Measurements from ENCODE around the gene CBX1. TPM values are rescaled to one million over a fixed set of nuclear protein-coding genes. Genes with fewer than 3 reads are reported as not detected.

CBX1 gene
- total RNA-seq: 10 to 100 TPM; 63.6 to 64.8 TPM

- DNase-seq: peak; percentile 94
- Mint-ChIP-seq H3K9me3 (peaks cover 12% of the 10 kb centered on the region), H3K27me3 (no peaks in the 10 kb centered on the region), H3K27ac (peak within 1 kb of the TSS; percentile 95), H3K4me1 (peaks cover 61% of the 10 kb centered on the region), H3K4me3 (peak within 1 kb of the TSS; percentile 96), H3K36me3 (ENCODE audit: low read depth) (peaks cover 16% of the 10 kb centered on the region)
- POLR2A ChIA-PET: no interaction called here
- CTCF ChIA-PET: interaction anchor here (0.8 to 1.1 kb wide), 5 partner anchors 14 to 535 kb away, joined by 3 to 4 read pairs (median 3); no protein-coding TSS in a partner anchor
Observed at GRCh38 chr17:48101012-48101720, at the start of gene CBX1. TSS of gene CBX1 (minus strand) at chr17:48101478. CDS start at chr17:48077004, 24,474 bp downstream.

- Mint-ChIP-seq H3K27me3 (no peaks in the 10 kb centered on the region), H3K4me1 (peaks cover 2% of the 10 kb centered on the region), H3K9me3 (no peaks in the 10 kb centered on the region), H3K27ac (no peak overlapping the region), H3K36me3 (ENCODE audit: low read depth) (peaks cover 27% of the 10 kb centered on the region), H3K4me3 (no peak overlapping the region)
- POLR2A ChIA-PET: no interaction called here
- DNase-seq: no peak
- CTCF ChIA-PET: interaction anchor here (1.0 kb wide), 1 partner anchor 9 kb away, joined by 3 read pairs; no protein-coding TSS in a partner anchor
Observed at GRCh38 chr17:48150597-48151001, 49.3 kb upstream of the CBX1 start.

- CTCF ChIA-PET: no interaction called here
- Mint-ChIP-seq H3K4me1 (peaks cover 2% of the 10 kb centered on the region), H3K36me3 (ENCODE audit: low read depth) (peaks cover 30% of the 10 kb centered on the region), H3K27me3 (no peaks in the 10 kb centered on the region), H3K4me3 (no peak overlapping the region), H3K27ac (no peak overlapping the region), H3K9me3 (no peaks in the 10 kb centered on the region)
- DNase-seq: no peak
- POLR2A ChIA-PET: no interaction called here
Observed at GRCh38 chr17:48149787-48150463, 48.6 kb upstream of the CBX1 start.

GRCh38 chr17:48148854-48149786 lies 47.8 kb upstream of the CBX1 start:
- ChIA-PET POLR2A (no interaction called here), CTCF (interaction anchor here (1.4 kb wide), 1 partner anchor 9 kb away, joined by 3 read pairs; no protein-coding TSS in a partner anchor)
- no peak for DNase-seq
- no peaks in the 10 kb centered on the region for H3K9me3 Mint-ChIP-seq
- H3K4me3 Mint-ChIP-seq: no peak overlapping the region
- H3K36me3 Mint-ChIP-seq (ENCODE audit: low read depth): peaks cover 30% of the 10 kb centered on the region
- no peaks in the 10 kb centered on the region for H3K27me3 Mint-ChIP-seq
- H3K27ac Mint-ChIP-seq: no peak overlapping the region
- H3K4me1 Mint-ChIP-seq: peaks cover 2% of the 10 kb centered on the region

- H3K4me1 Mint-ChIP-seq: peaks cover 2% of the 10 kb centered on the region
- H3K27ac Mint-ChIP-seq: no peak overlapping the region
- no peak for DNase-seq
- H3K9me3 Mint-ChIP-seq: no peaks in the 10 kb centered on the region
- H3K4me3 Mint-ChIP-seq: no peak overlapping the region
- H3K27me3 Mint-ChIP-seq: no peaks in the 10 kb centered on the region
- ChIA-PET CTCF (interaction anchor here (0.9 to 1.4 kb wide), 2 partner anchors 10 to 16 kb away, joined by 3 read pairs; no protein-coding TSS in a partner anchor), POLR2A (no interaction called here)
- H3K36me3 Mint-ChIP-seq (ENCODE audit: low read depth): peaks cover 31% of the 10 kb centered on the region
Observed at GRCh38 chr17:48148029-48148770, 46.9 kb upstream of the CBX1 start.

- DNase-seq: no peak
- POLR2A ChIA-PET: no interaction called here
- peaks cover 8% of the 10 kb centered on the region for H3K4me1 Mint-ChIP-seq
- H3K27ac Mint-ChIP-seq: no peak overlapping the region
- CTCF ChIA-PET: no interaction called here
- no peaks in the 10 kb centered on the region for H3K9me3 Mint-ChIP-seq
- no peak overlapping the region for H3K4me3 Mint-ChIP-seq
- H3K36me3 Mint-ChIP-seq (ENCODE audit: low read depth): peaks cover 39% of the 10 kb centered on the region
- H3K27me3 Mint-ChIP-seq: no peaks in the 10 kb centered on the region
Observed at GRCh38 chr17:48144976-48145798, 43.9 kb upstream of the CBX1 start.

- Mint-ChIP-seq H3K9me3 (no peaks in the 10 kb centered on the region), H3K27me3 (no peaks in the 10 kb centered on the region), H3K4me3 (no peak overlapping the region), H3K36me3 (ENCODE audit: low read depth) (peaks cover 39% of the 10 kb centered on the region), H3K27ac (no peak overlapping the region), H3K4me1 (peaks cover 10% of the 10 kb centered on the region)
- no peak for DNase-seq
- POLR2A ChIA-PET: no interaction called here
- CTCF ChIA-PET: no interaction called here
Observed at GRCh38 chr17:48144231-48144630, 43.0 kb upstream of the CBX1 start.

- Mint-ChIP-seq H3K36me3 (ENCODE audit: low read depth) (peaks cover 39% of the 10 kb centered on the region), H3K27ac (no peak overlapping the region), H3K4me3 (no peak overlapping the region), H3K4me1 (peaks cover 8% of the 10 kb centered on the region), H3K27me3 (no peaks in the 10 kb centered on the region), H3K9me3 (no peaks in the 10 kb centered on the region)
- DNase-seq: no peak
- ChIA-PET CTCF (no interaction called here), POLR2A (no interaction called here)
Observed at GRCh38 chr17:48143629-48144028, 42.4 kb upstream of the CBX1 start.

- H3K27me3 Mint-ChIP-seq: no peaks in the 10 kb centered on the region
- H3K4me3 Mint-ChIP-seq: no peak overlapping the region
- H3K36me3 Mint-ChIP-seq (ENCODE audit: low read depth): peaks cover 25% of the 10 kb centered on the region
- no peak overlapping the region for H3K27ac Mint-ChIP-seq
- ChIA-PET POLR2A (interaction anchor here (0.6 kb wide), 1 partner anchor 375 kb away, joined by 7 read pairs; no protein-coding TSS in a partner anchor), CTCF (interaction anchor here (0.6 to 0.9 kb wide), 3 partner anchors 16 to 753 kb away, joined by 3 to 5 read pairs (median 3); partner anchors contain the start of gene ATP5MC1)
- no peaks in the 10 kb centered on the region for H3K9me3 Mint-ChIP-seq
- no peak for DNase-seq
- peaks cover 8% of the 10 kb centered on the region for H3K4me1 Mint-ChIP-seq
Observed at GRCh38 chr17:48139944-48140343, 38.7 kb upstream of the CBX1 start.

GRCh38 chr17:48137656-48138055 lies 36.4 kb upstream of the CBX1 start:
- ChIA-PET CTCF (interaction anchor here (0.6 kb wide), 2 partner anchors 21 to 90 kb away, joined by 3 read pairs; no protein-coding TSS in a partner anchor), POLR2A (no interaction called here)
- Mint-ChIP-seq H3K27me3 (no peaks in the 10 kb centered on the region), H3K27ac (no peak overlapping the region), H3K4me3 (no peak overlapping the region), H3K9me3 (no peaks in the 10 kb centered on the region), H3K4me1 (peaks cover 8% of the 10 kb centered on the region), H3K36me3 (ENCODE audit: low read depth) (peaks cover 16% of the 10 kb centered on the region)
- no peak for DNase-seq

- peaks cover under 1% of the 10 kb centered on the region for H3K4me1 Mint-ChIP-seq
- POLR2A ChIA-PET: no interaction called here
- H3K36me3 Mint-ChIP-seq (ENCODE audit: low read depth): peaks cover 14% of the 10 kb centered on the region
- no peak overlapping the region for H3K4me3 Mint-ChIP-seq
- no peak overlapping the region for H3K27ac Mint-ChIP-seq
- CTCF ChIA-PET: interaction anchor here (1.1 kb wide), 1 partner anchor 28 kb away, joined by 3 read pairs; no protein-coding TSS in a partner anchor
- no peaks in the 10 kb centered on the region for H3K9me3 Mint-ChIP-seq
- H3K27me3 Mint-ChIP-seq: no peaks in the 10 kb centered on the region
- no peak for DNase-seq
Observed at GRCh38 chr17:48134912-48135480, 33.7 kb upstream of the CBX1 start.

Measured in activated CD4-positive, alpha-beta T cell treated with anti-CD3 and anti-CD28 coated beads, Interleukin-2, amount 10 ng/mL, durations not matched to agents 7 days and 5 days (primary cell).